Testis (tissue), 5 donors: Measurements from ENCODE around the gene LSM7. TPM values are rescaled to one million over a fixed set of nuclear protein-coding genes. Genes with fewer than 3 reads are reported as not detected.

ENCODE experiments used
- DNase-seq: peaks from one replicate; pipeline ENCODE4 v3.0.0-alpha.2; 2019
- H3K27ac ChIP-seq, 2 donors: fragments of 200-600 bp; sonication (generic); one replicate each; pipeline ENCODE4 v1.5.1; 2019
- H3K27me3 ChIP-seq: fragments of 200-600 bp; sonication (generic); one replicate; pipeline ENCODE4 v1.5.1; 2019
- H3K36me3 ChIP-seq: fragments of 200-600 bp; sonication (generic); one replicate; pipeline ENCODE4 v1.5.1; 2017; ENCODE audit warnings: low read depth; ENCODE audit errors: missing control alignments
- H3K4me1 ChIP-seq: fragments of 200-600 bp; sonication (generic); one replicate; pipeline ENCODE4 v1.5.1; 2019
- H3K4me3 ChIP-seq, 2 donors: fragments of 200-600 bp; sonication (generic); one replicate each; pipeline ENCODE4 v1.5.1; 2017 to 2019
- H3K9me3 ChIP-seq: fragments of 200-600 bp; sonication (generic); one replicate; pipeline ENCODE4 v1.5.1; 2017
- POLR2A ChIP-seq: fragments of 450-650 bp; IDR thresholded peaks from one replicate; pipeline ENCODE4 v1.6.1; 2017; ENCODE audit warnings: antibody characterized with exemption, mild to moderate bottlenecking, moderate library complexity
- WGBS, 2 donors: methylation state at CpG; one replicate each; pipeline ENCODE4 v1.1.5; 2018; 5-methylcytosine and 5-hydroxymethylcytosine counted together
- intact Hi-C: fragments of 100-400 bp; cut with DNase I; formaldehyde crosslinking; loops from one replicate; pipeline ENCODE4 v1.15.1; 2023; ENCODE audit warnings: low total_unique reads
- long read RNA-seq, 2 donors: transcript quantifications; one replicate each; lab custom pipeline, GENCODE V29; 2026
- polyA plus RNA-seq: library from polyadenylated mRNA; stranded (reverse); fragments of 350-450 nt; fragmentation: Illumina TruSeq; extraction: RNeasy Lipid Tissue Mini Kit (QIAGEN cat#74804); gene quantifications from one replicate; pipeline ENCODE4 v1.2.3, GENCODE V29; 2014; ENCODE audit warnings: low read depth, low replicate concordance; ENCODE audit not compliant: insufficient read depth
- total RNA-seq, 2 donors: library from RNA; depleted of rRNA; stranded (reverse); fragments of >200 nt; gene quantifications; one replicate each; pipeline ENCODE4 v1.2.3, GENCODE V29; 2016
- TF ChIP-seq, protein P1 (sequence below), 3 experiments: fragments of 450-650 bp in 2 of 3; fragments of 200-600 bp in 1 of 3; sonication (generic) in 1 of 3; IDR thresholded peaks; one replicate each; pipeline ENCODE4 v1.5.1; 2016 to 2019; ENCODE audit warnings: antibody characterized with exemption in 3 of 3, mild to moderate bottlenecking in 2 of 3, moderate library complexity in 1 of 3

The LSM7 gene
- total RNA-seq, result 100 to 1,000 TPM; 163 to 179 TPM
- 80.7 TPM for polyA plus RNA-seq
- long read RNA-seq, donor 1, transcript LSM7-204 (3 exons, 575 nt), result minor isoform, 14 of 107 reads
- long read RNA-seq, donor 1, transcript LSM7-201 (4 exons, 529 nt), result major isoform, 59 of 107 reads
- long read RNA-seq, donor 1, transcript LSM7-203 (4 exons, 512 nt), result minor isoform, 22 of 107 reads
- long read RNA-seq, donor 1, partial matches to known transcripts, result 8 of 107 reads
- long read RNA-seq, donor 1, other reads (novel, unspliced or antisense), result 0 of 107 reads
- long read RNA-seq, donor 2, transcript LSM7-201 (4 exons, 529 nt), result major isoform, 32 of 56 reads
- long read RNA-seq, donor 2, transcript LSM7-203 (4 exons, 512 nt), result minor isoform, 5 of 56 reads
- long read RNA-seq, donor 2, transcript LSM7-204 (3 exons, 575 nt), result minor isoform, 13 of 56 reads
- long read RNA-seq, donor 2, transcript LSM7-206 (2 exons, 710 nt), result minor isoform, 6 of 56 reads
- long read RNA-seq, donor 2, partial matches to known transcripts, result 0 of 56 reads
- long read RNA-seq, donor 2, other reads (novel, unspliced or antisense), result 0 of 56 reads

DNA sequence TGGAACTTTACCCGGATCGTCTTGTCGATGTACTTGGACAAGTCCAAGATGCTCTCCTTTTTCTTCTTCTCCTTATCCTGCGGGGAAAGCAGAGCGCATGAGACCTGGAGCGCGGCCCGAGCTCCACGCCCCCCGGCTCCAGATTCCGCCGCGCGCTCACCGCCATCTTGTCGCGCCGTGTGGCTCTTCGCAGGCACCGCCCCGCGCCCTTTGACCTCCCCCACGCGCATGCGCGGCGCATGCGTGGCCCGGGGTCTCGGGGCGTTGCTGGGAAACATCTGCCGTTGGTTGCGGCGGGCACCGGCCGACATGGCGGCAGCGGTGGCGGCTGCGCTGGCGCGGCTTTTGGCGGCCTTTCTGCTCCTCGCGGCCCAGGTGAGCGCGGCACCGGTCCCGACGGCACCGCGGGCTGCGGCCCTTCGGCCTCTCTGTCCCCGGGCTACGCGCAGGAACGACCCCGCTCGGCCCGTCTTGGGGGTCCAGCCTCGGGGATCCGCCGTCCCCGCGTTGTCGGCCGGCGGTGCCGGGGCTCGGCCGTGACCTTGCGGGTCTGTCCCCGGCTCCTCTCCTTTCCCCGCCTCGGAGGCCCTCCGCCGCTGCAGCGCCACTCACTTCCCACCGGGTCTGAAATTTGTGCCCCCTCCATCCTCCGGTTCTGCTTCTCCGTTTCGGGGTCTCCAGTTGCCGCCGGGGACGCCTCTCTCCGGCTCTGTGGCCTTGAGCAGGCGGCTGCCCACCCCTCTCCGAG lies at the start of gene LSM7, which contains the start of gene SPPL2B:
LSM7 (minus strand) TSS at position 186 of the 748 bp plus-strand sequence; CDS start at position 166, 20 bp downstream.
SPPL2B (plus strand) TSS at position 284 of the 748 bp plus-strand sequence; CDS start at position 310, 26 bp downstream.
- Histone ChIP-seq H3K4me3 (peak within 1 kb of the TSS; percentile 90 to 98), H3K27ac (peak within 1 kb of the TSS; percentile 59 to 64), H3K36me3 (no peaks in the 10 kb centered on the region), H3K9me3 (no peaks in the 10 kb centered on the region), H3K4me1 (peaks cover 13% of the 10 kb centered on the region), H3K27me3 (no peaks in the 10 kb centered on the region)
- peak; percentile 92 for DNase-seq
- no peak for TF ChIP-seq POLR2A
- TF ChIP-seq, protein P1, sequence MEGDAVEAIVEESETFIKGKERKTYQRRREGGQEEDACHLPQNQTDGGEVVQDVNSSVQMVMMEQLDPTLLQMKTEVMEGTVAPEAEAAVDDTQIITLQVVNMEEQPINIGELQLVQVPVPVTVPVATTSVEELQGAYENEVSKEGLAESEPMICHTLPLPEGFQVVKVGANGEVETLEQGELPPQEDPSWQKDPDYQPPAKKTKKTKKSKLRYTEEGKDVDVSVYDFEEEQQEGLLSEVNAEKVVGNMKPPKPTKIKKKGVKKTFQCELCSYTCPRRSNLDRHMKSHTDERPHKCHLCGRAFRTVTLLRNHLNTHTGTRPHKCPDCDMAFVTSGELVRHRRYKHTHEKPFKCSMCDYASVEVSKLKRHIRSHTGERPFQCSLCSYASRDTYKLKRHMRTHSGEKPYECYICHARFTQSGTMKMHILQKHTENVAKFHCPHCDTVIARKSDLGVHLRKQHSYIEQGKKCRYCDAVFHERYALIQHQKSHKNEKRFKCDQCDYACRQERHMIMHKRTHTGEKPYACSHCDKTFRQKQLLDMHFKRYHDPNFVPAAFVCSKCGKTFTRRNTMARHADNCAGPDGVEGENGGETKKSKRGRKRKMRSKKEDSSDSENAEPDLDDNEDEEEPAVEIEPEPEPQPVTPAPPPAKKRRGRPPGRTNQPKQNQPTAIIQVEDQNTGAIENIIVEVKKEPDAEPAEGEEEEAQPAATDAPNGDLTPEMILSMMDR (IDR thresholded peaks at IDR 0.05), result peak in 1 of 3 experiments; percentile 8
- intact Hi-C loops, result no loop called here
- 0% methylated on average over 45 to 63 of the region's 89 CpGs for WGBS, 2 donors

DNA sequence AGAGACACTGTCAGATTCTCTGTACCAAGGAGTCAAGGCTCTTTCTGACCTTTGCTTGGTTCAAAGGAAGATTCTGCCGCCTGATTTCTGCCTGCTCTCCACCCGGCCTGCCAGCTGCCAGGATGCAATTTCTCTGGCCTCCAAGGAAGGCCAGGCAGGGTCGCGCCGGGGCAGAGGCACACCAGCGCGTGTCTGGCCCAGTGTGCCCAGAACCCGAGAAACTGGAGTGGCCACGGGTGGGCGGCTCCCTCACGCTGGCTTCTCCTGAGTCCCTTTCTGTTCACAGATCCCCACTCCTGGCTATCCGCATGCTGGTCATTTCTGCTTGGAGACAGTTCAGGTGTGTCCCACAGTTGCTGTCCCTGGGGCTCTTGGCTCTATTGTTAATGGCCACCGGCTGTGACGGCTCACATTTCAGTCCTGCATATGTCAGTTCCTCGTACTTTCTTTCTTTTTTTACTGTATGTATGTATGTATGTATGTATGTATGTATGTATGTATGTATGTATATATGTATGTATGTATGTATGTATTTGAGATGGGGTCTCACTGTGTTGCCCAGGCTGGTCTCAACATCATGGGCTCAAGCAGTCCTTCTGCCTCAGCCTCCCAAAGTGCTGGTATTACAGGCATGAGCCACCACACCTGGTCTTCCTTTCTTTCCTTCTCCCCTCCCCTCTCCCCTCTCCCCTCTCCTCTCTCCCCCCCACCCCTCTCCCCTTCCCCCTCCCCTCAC lies 48.6 kb upstream of the LSM7 start:
- intact Hi-C loops, result no loop called here
- TF ChIP-seq, protein P1 (IDR thresholded peaks at IDR 0.05), result no peak
- TF ChIP-seq POLR2A, result no peak
- no peak overlapping the region for H3K4me3 ChIP-seq
- no peaks in the 10 kb centered on the region for H3K27me3 ChIP-seq
- H3K4me1 ChIP-seq, result no peaks in the 10 kb centered on the region
- no peak for DNase-seq
- no peaks in the 10 kb centered on the region for H3K36me3 ChIP-seq
- 50 to 52% methylated on average over 6 to 15 of the region's 15 CpGs for WGBS, 2 donors
- H3K9me3 ChIP-seq, result no peaks in the 10 kb centered on the region
- no peak overlapping the region for H3K27ac ChIP-seq

DNA sequence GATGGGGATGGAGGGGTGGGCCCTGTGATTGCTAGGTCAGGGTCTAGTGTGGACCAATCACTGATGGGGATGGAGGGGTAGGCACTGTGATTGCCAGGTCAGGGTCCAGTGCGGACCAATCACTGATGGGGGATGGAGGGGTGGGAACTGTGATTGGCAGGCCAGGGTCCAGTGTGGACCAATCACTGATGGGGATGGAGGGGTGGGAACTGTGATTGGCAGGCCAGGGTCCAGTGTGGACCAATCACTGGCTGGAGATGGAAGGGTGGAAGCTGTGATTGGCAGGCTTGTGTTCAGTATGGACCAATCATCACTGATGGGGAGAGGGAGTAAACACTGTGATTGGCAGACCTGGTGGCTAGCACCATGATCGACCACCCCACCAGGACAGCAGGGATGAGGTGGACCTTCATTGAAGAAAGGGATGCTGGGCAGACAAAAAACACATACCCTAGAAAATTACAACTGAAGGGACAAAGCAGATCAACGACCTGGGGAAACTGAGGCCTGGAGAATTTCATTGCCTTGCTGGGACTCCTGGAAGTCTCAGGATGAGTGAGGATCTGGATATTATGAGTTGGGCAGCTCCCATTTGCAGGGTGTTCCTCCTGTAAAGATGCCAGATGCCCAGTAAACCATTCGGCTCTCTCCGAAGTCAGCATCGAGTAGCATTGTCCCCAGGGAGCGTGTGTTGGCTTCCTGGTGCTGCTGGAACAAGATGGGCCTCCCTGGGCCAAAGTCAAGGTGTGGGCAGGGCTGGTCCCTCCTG lies 47.2 kb upstream of the LSM7 start:
- Histone ChIP-seq H3K27me3 (no peaks in the 10 kb centered on the region), H3K27ac (no peak overlapping the region), H3K4me1 (no peaks in the 10 kb centered on the region), H3K9me3 (no peaks in the 10 kb centered on the region), H3K4me3 (peak overlapping the region in 1 of 2 donors; percentile 31), H3K36me3 (no peaks in the 10 kb centered on the region)
- intact Hi-C loops, result no loop called here
- no peak for TF ChIP-seq POLR2A
- TF ChIP-seq, protein P1 (IDR thresholded peaks at IDR 0.05), result no peak
- DNase-seq, result peak; percentile 69
- 59 to 62% methylated on average over 6 to 7 of the region's 7 CpGs for WGBS, 2 donors

DNA sequence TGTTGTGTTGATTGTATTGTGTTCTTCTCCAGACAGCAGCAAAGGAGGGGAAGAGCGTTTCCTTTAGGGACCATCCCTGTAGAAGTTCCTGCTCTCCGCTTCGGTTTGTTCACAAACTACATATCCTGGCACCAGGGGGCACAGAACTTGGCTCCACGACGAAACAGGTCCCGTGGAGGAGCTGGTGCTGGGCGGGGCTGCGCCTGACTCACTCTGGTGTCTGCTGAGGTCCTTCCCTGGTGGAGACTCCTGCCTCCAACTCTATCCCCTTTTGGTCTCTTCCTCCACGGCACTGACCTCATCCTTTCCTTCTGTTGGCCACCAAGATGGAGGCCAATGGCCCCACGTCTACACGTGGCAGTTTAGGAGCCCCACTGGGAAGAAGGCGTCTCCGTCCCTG lies 46.4 kb upstream of the LSM7 start:
- WGBS, 2 donors, result 64 to 69% methylated on average over 13 of the region's 13 CpGs
- peak overlapping the region in 1 of 2 donors; percentile 31 for H3K4me3 ChIP-seq
- H3K9me3 ChIP-seq, result no peaks in the 10 kb centered on the region
- H3K4me1 ChIP-seq, result no peaks in the 10 kb centered on the region
- no peak overlapping the region for H3K27ac ChIP-seq
- no peaks in the 10 kb centered on the region for H3K36me3 ChIP-seq
- no peak for TF ChIP-seq POLR2A
- TF ChIP-seq, protein P1 (IDR thresholded peaks at IDR 0.05), result no peak
- no peak for DNase-seq
- H3K27me3 ChIP-seq, result no peaks in the 10 kb centered on the region
- intact Hi-C loops, result no loop called here
